Lower lobe of right lung (tissue), 2 donors: ENCODE data around the gene VPS18. TPM values are rescaled to one million over a fixed set of nuclear protein-coding genes. Genes with fewer than 3 reads are reported as not detected.
A peak's percentile ranks its signal among the peaks of the same experiment; 100 is the strongest.

Experiments used
- ATAC-seq, 2 donors: fragments of 200-7000 bp; cut with Tn5 transposase; one replicate each; pipeline ENCODE4 v1.9.1; 2020 to 2022; ENCODE audit warnings: mild to moderate bottlenecking in 2 of 2, moderate library complexity in 2 of 2
- DNase-seq: peaks from one replicate; pipeline ENCODE4 v3.0.0-alpha.2; 2020
- H3K27ac ChIP-seq: fragments of 200-600 bp; one replicate; pipeline ENCODE4 v1.8.0; 2022
- H3K27me3 ChIP-seq: fragments of 200-600 bp; one replicate; pipeline ENCODE4 v1.8.0; 2022; ENCODE audit warnings: low read depth
- H3K36me3 ChIP-seq: fragments of 200-600 bp; one replicate; pipeline ENCODE4 v1.8.0; 2022; ENCODE audit warnings: mild to moderate bottlenecking
- H3K4me1 ChIP-seq: fragments of 200-600 bp; one replicate; pipeline ENCODE4 v1.8.0; 2022
- H3K4me3 ChIP-seq: fragments of 200-600 bp; one replicate; pipeline ENCODE4 v1.8.0; 2022; ENCODE audit warnings: mild to moderate bottlenecking
- H3K9me3 ChIP-seq: fragments of 200-600 bp; one replicate; pipeline ENCODE4 v1.8.0; 2022
- CTCF ChIP-seq: fragments of 200-600 bp; IDR thresholded peaks from one replicate; pipeline ENCODE4 v1.8.0; 2022; ENCODE audit warnings: antibody characterized with exemption, mild to moderate bottlenecking
- intact Hi-C: fragments of 100-400 bp; cut with DNase I; formaldehyde crosslinking; loops from one replicate; pipeline ENCODE4 v1.11.0; 2022
- total RNA-seq: library from RNA; stranded (reverse); fragmentation: NEBNext Ultra II Directional; extraction: Animal tissue kit (Norgen Biotek cat#: 25700); gene quantifications from one replicate; pipeline ENCODE4 v1.2.1, GENCODE V29; 2021
- donor health status: DM: no; HTN: yes; CAD: no; lungs with severe emphysema.

Gene VPS18
- total RNA-seq, 1 donor from 2014 or later, result 24.0 TPM

- Histone ChIP-seq H3K27me3 (peaks cover 35% of the 10 kb centered on the region), H3K36me3 (no peaks in the 10 kb centered on the region), H3K27ac (no peak overlapping the region), H3K9me3 (no peaks in the 10 kb centered on the region), H3K4me1 (peaks cover 44% of the 10 kb centered on the region), H3K4me3 (no peak overlapping the region)
- no peak for DNase-seq
- ATAC-seq, result no peak
- intact Hi-C loops, result no loop called here
- no peak for TF ChIP-seq CTCF
Observed at GRCh38 chr15:40923551-40923950, 29.3 kb downstream of the VPS18 start.

GRCh38 chr15:40925495-40925862, 31.2 kb downstream of the VPS18 start:
- no peak for ATAC-seq
- no peak for DNase-seq
- no peaks in the 10 kb centered on the region for H3K36me3 ChIP-seq
- TF ChIP-seq CTCF, result no peak
- no peaks in the 10 kb centered on the region for H3K9me3 ChIP-seq
- H3K4me3 ChIP-seq, result no peak overlapping the region
- intact Hi-C loops, result no loop called here
- H3K4me1 ChIP-seq, result peaks cover 51% of the 10 kb centered on the region
- H3K27ac ChIP-seq, result no peak overlapping the region
- peaks cover 52% of the 10 kb centered on the region for H3K27me3 ChIP-seq

- H3K27me3 ChIP-seq, result peaks cover 58% of the 10 kb centered on the region
- peak overlapping the region; percentile 30 for H3K4me3 ChIP-seq
Observed at GRCh38 chr15:40925863-40926658, 31.8 kb downstream of the VPS18 start.

GRCh38 chr15:40926659-40927494, 32.6 kb downstream of the VPS18 start:
- TF ChIP-seq CTCF, result no peak
- Histone ChIP-seq H3K4me3 (no peak overlapping the region), H3K4me1 (peaks cover 65% of the 10 kb centered on the region), H3K36me3 (no peaks in the 10 kb centered on the region), H3K27me3 (peaks cover 66% of the 10 kb centered on the region), H3K27ac (no peak overlapping the region), H3K9me3 (no peaks in the 10 kb centered on the region)
- DNase-seq (no peak), ATAC-seq (no peak)
- intact Hi-C loops, result no loop called here

More at GRCh38 chr15:40925863-40926658, 31.8 kb downstream of the VPS18 start:
- ATAC-seq (no peak), DNase-seq (no peak)
- Histone ChIP-seq H3K36me3 (no peaks in the 10 kb centered on the region), H3K9me3 (no peaks in the 10 kb centered on the region), H3K27ac (no peak overlapping the region), H3K4me1 (peaks cover 57% of the 10 kb centered on the region)
- intact Hi-C loops, result no loop called here
- TF ChIP-seq CTCF, result no peak

GRCh38 chr15:40927495-40927872, 33.2 kb downstream of the VPS18 start:
- DNase-seq, result no peak
- Histone ChIP-seq H3K36me3 (no peaks in the 10 kb centered on the region), H3K27ac (no peak overlapping the region), H3K27me3 (peaks cover 69% of the 10 kb centered on the region), H3K9me3 (no peaks in the 10 kb centered on the region), H3K4me1 (peaks cover 71% of the 10 kb centered on the region), H3K4me3 (peak overlapping the region; percentile 64)
- TF ChIP-seq CTCF, result no peak
- ATAC-seq, result no peak
- intact Hi-C loops, result no loop called here
